A549 (cell line): ENCODE measurements around the gene ABHD1.

Experiments used
- CTCF ChIP-seq: fragments of >200 bp; sonication (Bioruptor Twin); formaldehyde crosslinking; IDR thresholded peaks from 3 replicates; pipeline ENCODE4 v1.5.1; 2016
- ELK1 ChIP-seq: fragments of 150-350 bp; IDR thresholded peaks from 2 replicates; pipeline ENCODE4 v1.6.1; 2014; ENCODE audit warnings: low read depth, mild to moderate bottlenecking, low read length
- GATA3 ChIP-seq: IDR thresholded peaks from 2 replicates; pipeline ENCODE4 v1.6.1; 2012; ENCODE audit warnings: borderline replicate concordance
- PBX3 ChIP-seq: IDR thresholded peaks from 2 replicates; pipeline ENCODE4 v1.6.1; 2012
- ZFP36 ChIP-seq: fragments of 450-650 bp; IDR thresholded peaks from 2 replicates; pipeline ENCODE4 v1.6.1; 2014; ENCODE audit warnings: borderline replicate concordance; ENCODE audit not compliant: partially characterized antibody

GRCh38 chr2:27079233-27080139 is 44.1 kb upstream of the ABHD1 start:
- TF ChIP-seq CTCF, result no peak
- TF ChIP-seq ELK1, result no peak
- TF ChIP-seq GATA3, result no peak
- TF ChIP-seq ZFP36, result no peak
- TF ChIP-seq PBX3, result no peak
